Endothelial cell (in vitro differentiated cells): ENCODE results near the gene LRRIQ1. TPM values are rescaled to one million over a fixed set of nuclear protein-coding genes. Genes with fewer than 3 reads are reported as not detected.
"Not testable (repeated sequence)": the region's sequence is repeated elsewhere in the genome, so short reads cannot be mapped to it uniquely, and the experiment has no call there.

Experiments used
- DNase-seq: peaks from one replicate; pipeline ENCODE4 v3.0.0; 2021; ENCODE audit warnings: low spot score
- H3K27ac Mint-ChIP-seq: one replicate; pipeline ENCODE4 v1.8.0; 2021; ENCODE audit warnings: mixed read lengths, inconsistent platforms; ENCODE audit not compliant: unreplicated experiment
- H3K27me3 Mint-ChIP-seq: one replicate; pipeline ENCODE4 v1.8.0; 2021; ENCODE audit warnings: mild to moderate bottlenecking, moderate library complexity, mixed read lengths, inconsistent platforms; ENCODE audit not compliant: unreplicated experiment
- H3K36me3 Mint-ChIP-seq: one replicate; pipeline ENCODE4 v1.8.0; 2021; ENCODE audit warnings: mild to moderate bottlenecking, low read depth, mixed read lengths, inconsistent platforms; ENCODE audit not compliant: unreplicated experiment
- H3K4me1 Mint-ChIP-seq: one replicate; pipeline ENCODE4 v1.8.0; 2021; ENCODE audit warnings: mild to moderate bottlenecking, mixed read lengths, inconsistent platforms; ENCODE audit not compliant: unreplicated experiment
- H3K4me3 Mint-ChIP-seq: one replicate; pipeline ENCODE4 v1.8.0; 2021; ENCODE audit warnings: mild to moderate bottlenecking, mixed read lengths, inconsistent platforms; ENCODE audit not compliant: unreplicated experiment
- H3K9me3 Mint-ChIP-seq: one replicate; pipeline ENCODE4 v1.8.0; 2021; ENCODE audit warnings: mixed read lengths, inconsistent platforms; ENCODE audit not compliant: unreplicated experiment
- CTCF ChIP-seq: fragments of 200-600 bp; sonication (generic); IDR thresholded peaks from one replicate; pipeline ENCODE4 v1.5.0; 2021; ENCODE audit warnings: antibody characterized with exemption; ENCODE audit not compliant: unreplicated experiment
- total RNA-seq: library from RNA; stranded (reverse); fragmentation: NEBNext Ultra II Directional; extraction: Animal tissue kit (Norgen Biotek cat#: 25700); gene quantifications from one replicate; pipeline ENCODE4 v1.2.1, GENCODE V29; 2021; ENCODE audit not compliant: unreplicated experiment

LRRIQ1 gene
- total RNA-seq, 1 donor from 2014 or later = 1.1 TPM

GRCh38 chr12:85206543-85206942 is 170.4 kb downstream of the LRRIQ1 start:
- no peak overlapping the region for H3K4me3 Mint-ChIP-seq
- no peak overlapping the region for H3K27ac Mint-ChIP-seq
- TF ChIP-seq CTCF = no peak
- peaks cover 6% of the 10 kb centered on the region for H3K36me3 Mint-ChIP-seq
- peaks cover 11% of the 10 kb centered on the region for H3K9me3 Mint-ChIP-seq
- H3K27me3 Mint-ChIP-seq = no peaks in the 10 kb centered on the region
- DNase-seq = no peak
- H3K4me1 Mint-ChIP-seq = no peaks in the 10 kb centered on the region

GRCh38 chr12:85224339-85224738 is 188.2 kb downstream of the LRRIQ1 start:
- not testable (repeated sequence) for DNase-seq, H3K27me3 Mint-ChIP-seq, H3K4me1 Mint-ChIP-seq, H3K4me3 Mint-ChIP-seq, H3K27ac Mint-ChIP-seq, H3K36me3 Mint-ChIP-seq, H3K9me3 Mint-ChIP-seq

DNA sequence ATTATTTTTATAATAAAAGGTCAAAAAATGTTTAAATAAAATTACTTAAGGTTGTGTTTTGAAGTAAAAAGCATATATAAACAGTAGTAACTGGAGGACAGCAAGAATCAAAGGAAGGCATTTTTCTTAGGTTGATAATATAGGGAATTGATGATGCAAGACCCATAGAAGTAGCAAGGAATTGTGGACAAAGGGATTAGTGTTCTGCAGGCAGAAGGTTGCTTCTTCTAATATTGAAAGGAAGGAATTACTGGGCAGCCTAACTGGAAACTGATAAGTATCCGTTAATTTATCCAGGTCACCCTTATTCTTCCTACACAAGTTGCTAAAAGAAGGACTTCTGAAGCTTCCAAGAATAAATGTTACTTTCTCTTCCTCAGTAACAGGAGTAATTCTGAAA is 189.3 kb downstream of the LRRIQ1 start:
- Mint-ChIP-seq H3K4me1 (no peaks in the 10 kb centered on the region), H3K9me3 (no peaks in the 10 kb centered on the region), H3K4me3 (no peak overlapping the region), H3K27me3 (no peaks in the 10 kb centered on the region), H3K27ac (no peak overlapping the region), H3K36me3 (no peaks in the 10 kb centered on the region)
- TF ChIP-seq CTCF = no peak
- DNase-seq = no peak

DNA sequence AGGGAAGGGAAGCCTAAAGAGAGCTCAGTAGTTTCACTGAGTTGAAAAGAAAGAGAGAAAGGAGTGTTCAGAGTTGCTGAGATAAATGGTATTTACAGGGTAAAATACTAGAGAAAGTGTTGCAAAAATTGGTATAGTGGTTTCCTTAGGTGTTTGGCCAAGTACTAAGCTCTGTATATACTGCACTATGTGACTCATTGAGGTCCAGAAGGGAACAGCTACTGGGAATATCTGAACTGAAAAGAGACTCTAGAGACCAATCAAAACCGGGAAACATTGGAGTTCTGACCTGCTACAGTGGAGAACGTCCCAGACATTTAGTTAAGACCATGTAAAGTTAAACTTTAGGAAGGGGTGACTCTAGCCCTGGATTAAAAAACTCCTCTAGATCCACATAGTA is 201.2 kb downstream of the LRRIQ1 start:
- Mint-ChIP-seq H3K36me3 (no peaks in the 10 kb centered on the region), H3K4me3 (no peak overlapping the region), H3K4me1 (no peaks in the 10 kb centered on the region), H3K9me3 (no peaks in the 10 kb centered on the region), H3K27ac (no peak overlapping the region), H3K27me3 (no peaks in the 10 kb centered on the region)
- TF ChIP-seq CTCF = no peak
- DNase-seq = no peak

GRCh38 chr12:85244561-85244960 is 208.4 kb downstream of the LRRIQ1 start:
- Mint-ChIP-seq H3K36me3 (no peaks in the 10 kb centered on the region), H3K27me3 (no peaks in the 10 kb centered on the region), H3K4me3 (no peak overlapping the region), H3K4me1 (no peaks in the 10 kb centered on the region), H3K9me3 (no peaks in the 10 kb centered on the region), H3K27ac (no peak overlapping the region)
- no peak for TF ChIP-seq CTCF
- DNase-seq = no peak

DNA sequence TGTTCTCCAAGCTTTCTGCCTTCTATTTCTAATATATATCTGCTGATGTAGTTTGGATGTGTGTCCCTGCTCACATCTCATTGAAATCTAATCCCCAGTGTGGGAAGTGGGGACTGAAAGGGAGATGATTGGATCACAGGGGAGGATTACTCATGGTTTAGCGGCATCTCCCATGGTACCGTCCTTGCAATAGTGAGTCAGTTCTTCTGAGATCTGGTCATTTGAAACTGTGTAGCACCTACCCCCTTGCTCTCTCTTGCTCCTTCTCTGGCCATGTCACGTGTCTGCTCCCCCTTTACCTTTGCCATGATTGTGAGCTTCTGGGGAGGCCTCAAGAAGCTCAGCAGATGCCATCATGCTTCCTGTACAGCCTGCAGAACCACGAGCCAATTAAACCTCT is 217.7 kb downstream of the LRRIQ1 start:
- no peak for TF ChIP-seq CTCF
- no peak overlapping the region for H3K27ac Mint-ChIP-seq
- H3K4me1 Mint-ChIP-seq = no peaks in the 10 kb centered on the region
- H3K4me3 Mint-ChIP-seq = no peak overlapping the region
- DNase-seq = no peak
- H3K9me3 Mint-ChIP-seq = no peaks in the 10 kb centered on the region
- no peaks in the 10 kb centered on the region for H3K36me3 Mint-ChIP-seq
- H3K27me3 Mint-ChIP-seq = no peaks in the 10 kb centered on the region
